ENCODE measurements around the gene TENM3.

GRCh38 chr4:182252220-182252619, 9.0 kb downstream of the TENM3 start:
- TF ChIP-seq, protein P1, sequence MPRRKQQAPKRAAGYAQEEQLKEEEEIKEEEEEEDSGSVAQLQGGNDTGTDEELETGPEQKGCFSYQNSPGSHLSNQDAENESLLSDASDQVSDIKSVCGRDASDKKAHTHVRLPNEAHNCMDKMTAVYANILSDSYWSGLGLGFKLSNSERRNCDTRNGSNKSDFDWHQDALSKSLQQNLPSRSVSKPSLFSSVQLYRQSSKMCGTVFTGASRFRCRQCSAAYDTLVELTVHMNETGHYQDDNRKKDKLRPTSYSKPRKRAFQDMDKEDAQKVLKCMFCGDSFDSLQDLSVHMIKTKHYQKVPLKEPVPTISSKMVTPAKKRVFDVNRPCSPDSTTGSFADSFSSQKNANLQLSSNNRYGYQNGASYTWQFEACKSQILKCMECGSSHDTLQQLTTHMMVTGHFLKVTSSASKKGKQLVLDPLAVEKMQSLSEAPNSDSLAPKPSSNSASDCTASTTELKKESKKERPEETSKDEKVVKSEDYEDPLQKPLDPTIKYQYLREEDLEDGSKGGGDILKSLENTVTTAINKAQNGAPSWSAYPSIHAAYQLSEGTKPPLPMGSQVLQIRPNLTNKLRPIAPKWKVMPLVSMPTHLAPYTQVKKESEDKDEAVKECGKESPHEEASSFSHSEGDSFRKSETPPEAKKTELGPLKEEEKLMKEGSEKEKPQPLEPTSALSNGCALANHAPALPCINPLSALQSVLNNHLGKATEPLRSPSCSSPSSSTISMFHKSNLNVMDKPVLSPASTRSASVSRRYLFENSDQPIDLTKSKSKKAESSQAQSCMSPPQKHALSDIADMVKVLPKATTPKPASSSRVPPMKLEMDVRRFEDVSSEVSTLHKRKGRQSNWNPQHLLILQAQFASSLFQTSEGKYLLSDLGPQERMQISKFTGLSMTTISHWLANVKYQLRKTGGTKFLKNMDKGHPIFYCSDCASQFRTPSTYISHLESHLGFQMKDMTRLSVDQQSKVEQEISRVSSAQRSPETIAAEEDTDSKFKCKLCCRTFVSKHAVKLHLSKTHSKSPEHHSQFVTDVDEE (CRISPR knock-in tag; IDR thresholded peaks at IDR 0.05): no peak
- no peak for TF ChIP-seq OSR1 (CRISPR knock-in tag; IDR thresholded peaks at IDR 0.05)
- no peak for TF ChIP-seq ZFP30 (CRISPR knock-in tag; IDR thresholded peaks at IDR 0.05)
- TF ChIP-seq CREB5 (CRISPR knock-in tag; IDR thresholded peaks at IDR 0.05; ENCODE audit: low read depth): no peak
- no peak for TF ChIP-seq PPARA (CRISPR knock-in tag; IDR thresholded peaks at IDR 0.05; ENCODE audit: borderline replicate concordance)
- no peak for TF ChIP-seq RARB (CRISPR knock-in tag; IDR thresholded peaks at IDR 0.05)
- no peak for TF ChIP-seq ZNF70 (CRISPR knock-in tag; IDR thresholded peaks at IDR 0.05)
- no peak for TF ChIP-seq ESRRG (CRISPR knock-in tag; IDR thresholded peaks at IDR 0.05)
- TF ChIP-seq ZNF565 (CRISPR knock-in tag; conservative IDR thresholded peaks at IDR 0.05; ENCODE audit: low read depth): no peak
